Naive thymus-derived CD8-positive, alpha-beta T cell (primary cell): ENCODE measurements around the gene ARMH3. TPM values are rescaled to one million over a fixed set of nuclear protein-coding genes. Genes with fewer than 3 reads are reported as not detected.

Experiments
- ATAC-seq, 2 donors: fragments of 150-1000 bp; cut with Tn5 transposase in 1 of 2; sonication (Bioruptor Pico), chemical (Tn5 transposase) in 1 of 2; 1 replicate in 1 of 2; 2 replicates in 1 of 2; pipeline ENCODE4 v1.10.0; 2021; ENCODE audit warnings: mild to moderate bottlenecking in 2 of 2, moderate library complexity in 2 of 2
- POLR2A ChIA-PET: fragments of 350-600 bp; sonication (Branson Sonifier 250); formaldehyde crosslinking; loops from one replicate; lab custom pipeline; 2021; ENCODE audit warnings: antibody characterized with exemption; lab: Charles Lee
- DNase-seq, 10 donors: peaks; one replicate each; pipeline versions ENCODE4 v3.0.0 to v3.0.0-alpha.2; 2020 to 2022
- H3K27ac Mint-ChIP-seq, 10 donors: one replicate each; pipeline ENCODE4 v1.8.0; 2020 to 2022; ENCODE audit warnings: mild to moderate bottlenecking in 10 of 10, mixed read lengths in 10 of 10, moderate library complexity in 4 of 10, inconsistent platforms in 1 of 10
- H3K27me3 Mint-ChIP-seq, 5 donors: one replicate each; pipeline ENCODE4 v1.8.0; 2021 to 2022; ENCODE audit warnings: mixed read lengths in 5 of 5
- H3K36me3 Mint-ChIP-seq, 3 donors: one replicate each; pipeline ENCODE4 v1.8.0; 2020 to 2022; ENCODE audit warnings: mixed read lengths in 3 of 3, mild to moderate bottlenecking in 2 of 3, inconsistent platforms in 1 of 3
- H3K4me1 Mint-ChIP-seq, 4 donors: one replicate each; pipeline ENCODE4 v1.8.0; 2021 to 2022; ENCODE audit warnings: mixed read lengths in 4 of 4
- H3K4me3 Mint-ChIP-seq, 10 donors: one replicate each; pipeline ENCODE4 v1.8.0; 2020 to 2022; ENCODE audit warnings: mild to moderate bottlenecking in 10 of 10, mixed read lengths in 10 of 10, moderate library complexity in 6 of 10, inconsistent platforms in 1 of 10
- H3K9me3 Mint-ChIP-seq, 9 donors: one replicate each; pipeline ENCODE4 v1.8.0; 2020 to 2022; ENCODE audit warnings: mixed read lengths in 9 of 9, mild to moderate bottlenecking in 3 of 9, inconsistent platforms in 1 of 9, moderate library complexity in 1 of 9
- polyA plus RNA-seq, 3 donors: library from polyadenylated mRNA; unstranded; fragments of 300-500 nt; fragmentation: Illumina TruSeq; gene quantifications; one replicate each; pipeline ENCODE4 v1.2.3, GENCODE V29; 2021
- total RNA-seq, 8 experiments: library from RNA in 2 of 8; stranded (reverse) in 2 of 8; gene quantifications; one replicate each; pipeline ENCODE4 v1.2.3 and lab custom pipeline; 2021 to 2026

The ARMH3 gene
- total and polyA plus RNA-seq, 5 experiments from 2014 or later, result 19.9 to 30.2 (median 23.1) TPM

DNA sequence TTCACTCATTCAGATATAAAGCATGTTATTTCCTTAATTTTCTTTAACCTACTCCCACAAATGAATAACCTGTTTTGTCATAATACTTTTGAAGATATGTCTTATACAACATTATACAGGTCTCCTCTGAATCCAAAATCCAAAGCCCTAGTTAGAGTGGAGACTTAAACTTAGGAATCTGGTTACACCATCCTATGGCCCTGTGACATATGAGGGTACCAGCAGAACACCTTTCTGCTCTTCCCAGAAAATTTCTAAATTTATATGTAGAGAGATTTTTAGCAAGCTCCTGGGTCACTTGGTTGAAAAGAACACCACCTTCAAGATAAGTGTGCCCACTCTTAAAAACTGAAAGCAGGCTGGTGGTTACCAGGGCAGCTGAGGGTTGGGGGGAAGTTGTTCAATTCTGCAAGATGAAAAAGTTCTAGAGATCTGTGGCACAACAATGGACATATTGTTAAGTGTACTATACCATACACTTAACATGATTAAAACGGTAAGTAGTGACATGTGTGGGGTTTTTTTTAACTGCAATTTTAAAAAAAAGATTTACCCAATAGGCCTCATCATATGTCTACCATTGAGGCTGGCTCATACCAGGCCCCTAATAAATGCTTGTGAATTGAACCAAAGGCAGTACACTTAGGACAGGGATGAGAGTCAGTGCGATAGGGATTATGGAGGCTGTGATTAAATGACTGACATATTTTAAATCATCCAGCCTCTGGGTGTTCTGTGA is 174.8 kb downstream of the ARMH3 start:
- H3K36me3 Mint-ChIP-seq, result peaks cover 0 to 56% (median 5%) of the 10 kb centered on the region in 3 donors
- DNase-seq (no peak), ATAC-seq (no peak)
- peak overlapping the region in 1 of 10 donors; percentile 42 for H3K27ac Mint-ChIP-seq
- peaks cover 0 to 2% (median 0%) of the 10 kb centered on the region in 9 donors for H3K9me3 Mint-ChIP-seq
- H3K4me1 Mint-ChIP-seq, result peaks cover 4 to 11% (median 6%) of the 10 kb centered on the region in 4 donors
- POLR2A ChIA-PET, result no interaction called here
- no peaks in the 10 kb centered on the region for H3K27me3 Mint-ChIP-seq
- no peak overlapping the region for H3K4me3 Mint-ChIP-seq

- POLR2A ChIA-PET, result interaction anchor here (0.9 kb wide), 1 partner anchor 185 kb away, joined by 3 read pairs; the partner anchor contains the start of gene HPS6
Measured at GRCh38 chr10:101880232-101880573, 175.8 kb downstream of the ARMH3 start.

DNA sequence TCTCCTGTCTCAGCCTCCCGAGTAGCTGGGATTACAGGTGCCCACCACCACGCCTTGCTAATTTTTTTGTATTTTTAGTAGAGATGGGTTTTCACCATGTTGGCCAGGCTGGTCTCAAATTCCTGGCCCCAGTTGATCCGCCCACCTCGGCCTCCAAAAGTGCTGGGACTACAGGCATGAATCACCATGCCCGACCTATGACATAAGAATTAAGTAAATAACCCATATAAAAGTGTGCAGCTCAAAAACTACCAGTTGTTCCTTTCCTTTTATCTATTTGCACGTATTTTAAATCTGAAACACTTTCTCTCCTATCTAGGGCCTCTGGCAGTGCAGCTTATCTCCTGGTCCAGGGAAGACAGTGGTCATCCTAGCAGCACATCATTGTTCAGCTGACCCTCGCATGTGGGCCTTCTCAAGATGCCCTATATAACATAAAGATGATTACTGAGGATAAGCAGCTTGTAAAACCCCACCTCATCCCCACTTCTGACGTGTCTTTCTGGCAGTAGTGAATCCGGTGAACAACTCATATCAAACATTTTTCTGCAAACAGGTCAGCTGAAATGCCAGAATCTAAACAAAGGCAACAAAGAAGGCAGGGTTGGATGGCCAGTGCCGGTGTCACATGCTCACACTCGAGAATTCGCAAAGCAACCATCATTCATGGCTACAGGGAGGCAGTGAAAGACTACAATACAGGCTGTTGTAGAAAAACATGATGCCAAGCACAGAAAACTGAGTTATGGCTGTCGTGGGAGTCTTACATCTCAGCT is 176.3 kb downstream of the ARMH3 start:
- peaks cover 0 to 52% (median 3%) of the 10 kb centered on the region in 3 donors for H3K36me3 Mint-ChIP-seq
- no peak overlapping the region for H3K4me3 Mint-ChIP-seq
- H3K4me1 Mint-ChIP-seq, result peaks cover 14 to 17% (median 16%) of the 10 kb centered on the region in 4 donors
- peaks cover 0 to 2% (median 0%) of the 10 kb centered on the region in 9 donors for H3K9me3 Mint-ChIP-seq
- DNase-seq (no peak), ATAC-seq (no peak)
- H3K27me3 Mint-ChIP-seq, result no peaks in the 10 kb centered on the region
- POLR2A ChIA-PET, result interaction anchor here (0.9 kb wide), 1 partner anchor 186 kb away, joined by 3 read pairs; the partner anchor contains the start of gene HPS6
- H3K27ac Mint-ChIP-seq, result no peak overlapping the region

More at GRCh38 chr10:101880232-101880573, 175.8 kb downstream of the ARMH3 start:
- ATAC-seq (no peak), DNase-seq (no peak)
- H3K36me3 Mint-ChIP-seq, result peaks cover 0 to 52% (median 3%) of the 10 kb centered on the region in 3 donors
- no peaks in the 10 kb centered on the region for H3K27me3 Mint-ChIP-seq
- H3K27ac Mint-ChIP-seq, result no peak overlapping the region
- H3K4me3 Mint-ChIP-seq, result no peak overlapping the region
- H3K9me3 Mint-ChIP-seq, result peaks cover 0 to 2% (median 0%) of the 10 kb centered on the region in 9 donors
- peaks cover 13% of the 10 kb centered on the region in 4 donors for H3K4me1 Mint-ChIP-seq

GRCh38 chr10:101878869-101879268 is 177.1 kb downstream of the ARMH3 start:
- Mint-ChIP-seq H3K4me1 (peaks cover 14 to 17% (median 16%) of the 10 kb centered on the region in 4 donors), H3K36me3 (peaks cover 0 to 51% (median 2%) of the 10 kb centered on the region in 3 donors), H3K27ac (peak overlapping the region in 1 of 10 donors; percentile 25), H3K9me3 (peaks cover 0 to 1% (median 0%) of the 10 kb centered on the region in 9 donors), H3K4me3 (no peak overlapping the region), H3K27me3 (no peaks in the 10 kb centered on the region)
- ATAC-seq, result no peak
- DNase-seq, result no peak
- POLR2A ChIA-PET, result no interaction called here

DNA sequence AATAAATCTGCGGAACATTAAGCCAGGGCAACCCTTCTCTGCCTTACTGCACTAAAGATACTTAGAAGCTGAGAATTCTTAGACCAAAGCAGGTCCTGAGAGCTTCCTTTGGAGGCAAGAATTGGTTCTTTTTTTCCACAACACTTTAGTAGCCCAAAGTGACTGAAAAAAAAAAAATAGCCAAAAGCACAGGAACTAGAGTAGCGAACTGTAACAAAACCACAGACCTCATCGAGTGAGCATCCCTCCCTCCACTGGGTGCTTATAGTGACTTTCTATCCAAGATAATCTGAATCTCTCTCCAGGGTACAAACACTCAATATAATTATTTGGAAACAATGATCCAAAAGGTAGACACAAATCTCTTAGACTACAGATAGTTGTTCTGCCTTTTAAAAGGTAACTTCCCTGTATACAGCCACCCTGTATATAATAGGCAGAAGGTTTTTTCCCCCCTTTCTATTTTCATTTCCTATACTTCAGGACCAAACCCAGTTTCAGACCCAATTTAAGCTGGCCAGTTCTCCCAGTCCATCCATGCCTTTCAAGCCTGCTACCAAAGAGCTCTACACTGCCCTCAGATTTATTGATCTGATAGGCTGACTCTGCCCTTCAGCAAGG is 180.8 kb downstream of the ARMH3 start:
- H3K36me3 Mint-ChIP-seq, result peaks cover 0 to 51% (median 9%) of the 10 kb centered on the region in 3 donors
- H3K4me3 Mint-ChIP-seq, result no peak overlapping the region
- no peak for DNase-seq
- POLR2A ChIA-PET, result no interaction called here
- H3K4me1 Mint-ChIP-seq, result peaks cover 7 to 17% (median 16%) of the 10 kb centered on the region in 4 donors
- ATAC-seq, result no peak
- H3K27me3 Mint-ChIP-seq, result no peaks in the 10 kb centered on the region
- no peaks in the 10 kb centered on the region for H3K9me3 Mint-ChIP-seq
- peak overlapping the region in 4 of 10 donors; percentile 41 to 75 (median 57) for H3K27ac Mint-ChIP-seq

DNA sequence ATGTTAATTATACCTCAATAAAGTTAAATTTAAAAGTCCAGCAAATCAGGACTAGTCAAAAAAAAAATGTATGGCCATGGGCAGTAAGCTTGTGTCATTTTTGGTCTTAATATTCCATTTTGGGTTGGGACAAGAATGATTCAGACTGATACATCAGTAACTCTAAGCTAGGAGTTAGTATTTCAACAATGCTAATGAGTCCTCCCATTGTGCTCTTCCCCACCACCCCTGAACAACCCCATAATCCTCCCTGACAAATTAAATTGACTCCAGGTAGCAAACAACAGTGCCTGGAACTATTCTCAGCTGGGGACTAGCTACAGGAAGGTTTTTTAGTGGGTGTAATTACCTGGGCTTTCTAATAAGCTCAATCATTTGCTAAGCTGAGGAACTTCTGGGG is 181.7 kb downstream of the ARMH3 start:
- POLR2A ChIA-PET, result no interaction called here
- ATAC-seq (no peak), DNase-seq (no peak)
- Mint-ChIP-seq H3K4me3 (no peak overlapping the region), H3K9me3 (no peaks in the 10 kb centered on the region), H3K36me3 (peaks cover 0 to 48% (median 11%) of the 10 kb centered on the region in 3 donors), H3K27me3 (no peaks in the 10 kb centered on the region), H3K4me1 (peaks cover 4 to 17% (median 16%) of the 10 kb centered on the region in 4 donors), H3K27ac (no peak overlapping the region)

- DNase-seq (no peak), ATAC-seq (no peak)
- Mint-ChIP-seq H3K36me3 (peaks cover 7 to 38% (median 25%) of the 10 kb centered on the region in 3 donors), H3K27ac (no peak overlapping the region), H3K27me3 (no peaks in the 10 kb centered on the region), H3K4me3 (no peak overlapping the region), H3K4me1 (no peaks in the 10 kb centered on the region), H3K9me3 (peaks cover 0 to 13% (median 2%) of the 10 kb centered on the region in 9 donors)
- POLR2A ChIA-PET, result no interaction called here
Measured at GRCh38 chr10:101867931-101868330, 188.0 kb downstream of the ARMH3 start.

- Mint-ChIP-seq H3K4me3 (no peak overlapping the region), H3K27me3 (no peaks in the 10 kb centered on the region), H3K36me3 (peaks cover 18 to 54% (median 26%) of the 10 kb centered on the region in 3 donors), H3K4me1 (peaks cover 2 to 10% (median 6%) of the 10 kb centered on the region in 4 donors), H3K9me3 (peaks cover 4 to 18% (median 9%) of the 10 kb centered on the region in 9 donors), H3K27ac (no peak overlapping the region)
- POLR2A ChIA-PET, result interaction anchor here (0.9 kb wide), 1 partner anchor 41 kb away, joined by 4 read pairs; the partner anchor contains the start of gene OGA
- DNase-seq (no peak), ATAC-seq (no peak)
Measured at GRCh38 chr10:101859530-101859929, 196.4 kb downstream of the ARMH3 start.

- no peaks in the 10 kb centered on the region for H3K27me3 Mint-ChIP-seq
- H3K4me3 Mint-ChIP-seq, result peak overlapping the region in 1 of 10 donors; percentile 50
- POLR2A ChIA-PET, result interaction anchor here (0.9 kb wide), 1 partner anchor 40 kb away, joined by 4 read pairs; the partner anchor contains the start of gene OGA
- DNase-seq (no peak), ATAC-seq (no peak)
- H3K36me3 Mint-ChIP-seq, result peaks cover 18 to 51% (median 26%) of the 10 kb centered on the region in 3 donors
- H3K4me1 Mint-ChIP-seq, result peaks cover 2 to 10% (median 6%) of the 10 kb centered on the region in 4 donors
- peak overlapping the region in 1 of 10 donors; percentile 31 for H3K27ac Mint-ChIP-seq
- peaks cover 4 to 18% (median 9%) of the 10 kb centered on the region in 9 donors for H3K9me3 Mint-ChIP-seq
Measured at GRCh38 chr10:101858723-101859500, 197.1 kb downstream of the ARMH3 start.

DNA sequence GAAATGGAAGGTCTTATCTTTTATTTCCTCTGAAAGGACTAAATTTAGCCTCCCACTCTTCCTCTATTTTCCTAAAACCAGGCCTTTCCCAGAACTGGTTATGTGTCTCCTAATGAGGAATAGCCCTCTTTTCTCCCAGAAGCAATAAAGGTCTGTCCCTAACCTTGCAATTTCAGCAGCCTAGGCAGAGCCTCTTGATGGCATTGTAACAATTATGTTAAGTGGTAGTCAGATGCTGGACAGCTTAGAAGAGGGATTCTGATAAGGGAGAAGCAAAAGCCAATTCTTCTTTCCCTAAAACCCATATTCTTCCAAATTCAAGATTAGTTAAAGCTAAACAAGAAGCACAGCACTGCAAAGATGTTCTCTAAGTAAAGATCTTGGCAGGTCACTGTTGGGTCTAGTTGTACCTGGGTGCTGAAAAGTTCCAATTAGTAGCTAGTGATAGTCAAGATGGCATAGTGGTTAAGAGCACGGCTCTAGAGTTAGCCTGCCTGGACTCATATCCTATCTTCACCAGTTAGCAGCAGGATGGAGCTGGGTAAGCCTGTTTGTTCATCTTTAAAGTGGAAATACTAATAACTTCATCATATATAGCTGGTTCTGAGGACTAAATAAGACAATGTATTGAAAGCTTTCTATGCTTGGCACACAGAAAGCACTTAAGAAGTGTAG is 198.0 kb downstream of the ARMH3 start:
- peaks cover 18 to 48% (median 24%) of the 10 kb centered on the region in 3 donors for H3K36me3 Mint-ChIP-seq
- POLR2A ChIA-PET, result no interaction called here

GRCh38 chr10:101856626-101857025 is 199.3 kb downstream of the ARMH3 start:
- peaks cover 4 to 18% (median 9%) of the 10 kb centered on the region in 9 donors for H3K9me3 Mint-ChIP-seq
- ATAC-seq, result no peak
- H3K27me3 Mint-ChIP-seq, result peaks cover 0 to 2% (median 0%) of the 10 kb centered on the region in 5 donors
- H3K4me3 Mint-ChIP-seq, result no peak overlapping the region
- POLR2A ChIA-PET, result interaction anchor here (0.6 kb wide), 1 partner anchor 52 kb away, joined by 5 read pairs; no protein-coding TSS in a partner anchor
- peaks cover 18 to 46% (median 20%) of the 10 kb centered on the region in 3 donors for H3K36me3 Mint-ChIP-seq
- no peak overlapping the region for H3K27ac Mint-ChIP-seq
- no peak for DNase-seq
- peaks cover 2 to 10% (median 6%) of the 10 kb centered on the region in 4 donors for H3K4me1 Mint-ChIP-seq

More for the DNA sequence above, 198.0 kb downstream of the ARMH3 start:
- no peak for DNase-seq
- H3K9me3 Mint-ChIP-seq, result peaks cover 4 to 18% (median 9%) of the 10 kb centered on the region in 9 donors
- H3K27ac Mint-ChIP-seq, result no peak overlapping the region
- peaks cover 0 to 2% (median 0%) of the 10 kb centered on the region in 5 donors for H3K27me3 Mint-ChIP-seq
- peaks cover 2 to 10% (median 6%) of the 10 kb centered on the region in 4 donors for H3K4me1 Mint-ChIP-seq
- no peak for ATAC-seq
- H3K4me3 Mint-ChIP-seq, result no peak overlapping the region
